Left lung (tissue), 10 donors: ENCODE results near the gene KCNC2. TPM values are rescaled to one million over a fixed set of nuclear protein-coding genes. Genes with fewer than 3 reads are reported as not detected.

Experiments
- ATAC-seq: fragments of 200-7000 bp; cut with Tn5 transposase; one replicate; pipeline ENCODE4 v1.9.1; 2020; ENCODE audit warnings: moderate library complexity
- DNase-seq, 4 donors: peaks; one replicate each; pipeline ENCODE4 v3.0.0-alpha.2; 2013 to 2020
- H3K27ac ChIP-seq, 2 donors: fragments of 200-600 bp; sonication (generic) in 1 of 2; one replicate each; pipeline versions ENCODE4 v1.5.0 to v1.8.0; 2020 to 2021
- H3K27me3 ChIP-seq, 2 donors: fragments of 200-600 bp; sonication (generic) in 1 of 2; one replicate each; pipeline versions ENCODE4 v1.5.0 to v1.8.0; 2020 to 2021
- H3K36me3 ChIP-seq, 2 donors: fragments of 200-600 bp; sonication (generic) in 1 of 2; one replicate each; pipeline versions ENCODE4 v1.5.0 to v1.8.0; 2020 to 2021
- H3K4me1 ChIP-seq, 2 donors: fragments of 200-600 bp; one replicate each; pipeline ENCODE4 v1.8.0; 2021
- H3K4me3 ChIP-seq, 2 donors: fragments of 200-600 bp; sonication (generic) in 1 of 2; one replicate each; pipeline versions ENCODE4 v1.5.0 to v1.8.0; 2020 to 2021; ENCODE audit warnings: mild to moderate bottlenecking in 1 of 2
- H3K9me3 ChIP-seq, 2 donors: fragments of 200-600 bp; sonication (generic) in 1 of 2; one replicate each; pipeline versions ENCODE4 v1.5.0 to v1.8.0; 2020 to 2021
- intact Hi-C, 2 donors: fragments of 100-400 bp; cut with DNase I; formaldehyde crosslinking; loops; one replicate each; pipeline versions ENCODE4 v1.11.2 to v1.14.2; 2022
- polyA plus RNA-seq, 6 donors: library from polyadenylated mRNA; unstranded; fragments of 120-200 nt; gene quantifications; one replicate each; pipeline ENCODE4 v1.2.1, GENCODE V29; 2013; ENCODE audit not compliant: insufficient read length in 6 of 6
- total RNA-seq, 2 donors: library from RNA; stranded (reverse); fragmentation: NEBNext Ultra II Directional; extraction: Animal tissue kit (Norgen Biotek cat#: 25700); gene quantifications; one replicate each; pipeline ENCODE4 v1.2.1, GENCODE V29; 2021
- TF ChIP-seq, protein P1 (sequence below), 2 donors: fragments of 200-600 bp; sonication (generic) in 1 of 2; IDR thresholded peaks; one replicate each; pipeline versions ENCODE4 v1.5.0 to v1.8.0; 2021; ENCODE audit warnings: antibody characterized with exemption in 2 of 2
- donor health status: DM: no; HTN: yes; CAD: no.
- donor health status: DM: no; HTN: no; CAD: no.

Gene KCNC2
- total and polyA plus RNA-seq, 8 donors = 0.10 to 0.42 (median 0.24) TPM; not detected in 5

DNA sequence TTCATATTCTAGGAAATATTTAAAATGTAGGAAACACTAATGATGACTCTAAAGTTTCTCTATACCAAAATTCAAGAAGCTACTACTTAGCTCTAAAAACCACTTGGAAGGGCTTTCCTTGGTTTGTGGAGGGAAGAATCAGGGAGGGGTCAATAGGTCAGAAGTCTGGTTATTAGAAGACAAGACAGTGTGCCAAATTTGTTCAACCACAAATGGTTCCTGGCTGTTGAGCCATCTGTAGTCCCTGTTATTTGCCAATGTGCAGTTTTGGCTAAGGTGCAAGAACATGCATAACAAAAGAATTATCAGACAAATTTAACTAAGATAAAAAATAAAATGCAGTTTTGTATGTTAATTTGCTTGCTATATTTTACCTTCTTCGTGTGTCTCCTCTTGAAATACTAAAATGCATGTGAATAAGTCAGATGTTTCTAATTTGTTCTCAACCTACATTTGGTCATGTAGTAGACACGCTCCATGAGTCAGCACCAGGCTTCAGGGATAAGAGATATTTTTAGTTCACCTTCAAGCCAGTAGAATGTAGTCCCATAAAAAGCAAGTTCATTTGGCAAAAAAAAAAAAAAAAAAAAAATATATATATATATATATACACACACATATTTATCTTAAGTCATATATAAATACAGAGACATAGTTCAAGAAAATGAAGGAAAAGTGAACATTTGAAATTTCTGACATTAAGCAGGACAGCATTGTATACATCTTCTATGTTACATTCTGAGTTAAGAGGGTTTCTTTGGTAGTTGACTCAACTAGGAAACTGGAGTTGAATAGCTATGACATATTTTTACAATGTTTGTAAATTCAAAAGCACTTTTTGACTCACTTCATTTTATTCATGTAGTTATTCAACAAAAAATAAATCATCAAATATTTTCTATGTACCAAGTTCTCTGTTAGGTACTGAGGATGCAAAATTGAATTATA, 123.3 kb downstream of the KCNC2 start:
- Histone ChIP-seq H3K4me3 (no peak overlapping the region), H3K9me3 (no peaks in the 10 kb centered on the region), H3K27ac (no peak overlapping the region), H3K4me1 (no peaks in the 10 kb centered on the region), H3K36me3 (no peaks in the 10 kb centered on the region), H3K27me3 (no peaks in the 10 kb centered on the region)
- TF ChIP-seq, protein P1, sequence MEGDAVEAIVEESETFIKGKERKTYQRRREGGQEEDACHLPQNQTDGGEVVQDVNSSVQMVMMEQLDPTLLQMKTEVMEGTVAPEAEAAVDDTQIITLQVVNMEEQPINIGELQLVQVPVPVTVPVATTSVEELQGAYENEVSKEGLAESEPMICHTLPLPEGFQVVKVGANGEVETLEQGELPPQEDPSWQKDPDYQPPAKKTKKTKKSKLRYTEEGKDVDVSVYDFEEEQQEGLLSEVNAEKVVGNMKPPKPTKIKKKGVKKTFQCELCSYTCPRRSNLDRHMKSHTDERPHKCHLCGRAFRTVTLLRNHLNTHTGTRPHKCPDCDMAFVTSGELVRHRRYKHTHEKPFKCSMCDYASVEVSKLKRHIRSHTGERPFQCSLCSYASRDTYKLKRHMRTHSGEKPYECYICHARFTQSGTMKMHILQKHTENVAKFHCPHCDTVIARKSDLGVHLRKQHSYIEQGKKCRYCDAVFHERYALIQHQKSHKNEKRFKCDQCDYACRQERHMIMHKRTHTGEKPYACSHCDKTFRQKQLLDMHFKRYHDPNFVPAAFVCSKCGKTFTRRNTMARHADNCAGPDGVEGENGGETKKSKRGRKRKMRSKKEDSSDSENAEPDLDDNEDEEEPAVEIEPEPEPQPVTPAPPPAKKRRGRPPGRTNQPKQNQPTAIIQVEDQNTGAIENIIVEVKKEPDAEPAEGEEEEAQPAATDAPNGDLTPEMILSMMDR (IDR thresholded peaks at IDR 0.05) = no peak
- DNase-seq = no peak
- ATAC-seq = no peak
- intact Hi-C loops = no loop called here

DNA sequence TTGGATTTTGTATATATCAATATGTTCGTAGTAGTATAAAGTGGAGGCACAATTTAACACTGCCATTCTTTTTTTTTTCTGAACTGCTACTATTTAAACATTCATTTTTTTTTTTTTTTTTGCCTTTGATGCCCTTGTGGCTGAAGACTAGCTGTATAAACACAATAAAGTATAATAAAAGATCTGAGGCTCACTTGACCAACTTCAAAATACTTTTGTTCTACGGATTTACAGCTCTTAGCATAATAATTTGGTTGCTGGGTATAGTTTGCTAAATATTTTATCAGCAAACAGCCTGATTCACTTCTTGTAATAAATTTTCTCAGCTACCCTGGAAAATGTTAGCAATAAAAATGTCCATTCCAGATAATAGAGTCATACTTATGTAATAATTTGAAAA, 128.3 kb downstream of the KCNC2 start:
- H3K9me3 ChIP-seq = no peaks in the 10 kb centered on the region
- H3K36me3 ChIP-seq = no peaks in the 10 kb centered on the region
- ATAC-seq = no peak
- H3K27me3 ChIP-seq = no peaks in the 10 kb centered on the region
- H3K4me3 ChIP-seq = no peak overlapping the region
- intact Hi-C loops = no loop called here
- no peak overlapping the region for H3K27ac ChIP-seq
- TF ChIP-seq, protein P1 (IDR thresholded peaks at IDR 0.05) = no peak
- no peak for DNase-seq
- no peaks in the 10 kb centered on the region for H3K4me1 ChIP-seq

DNA sequence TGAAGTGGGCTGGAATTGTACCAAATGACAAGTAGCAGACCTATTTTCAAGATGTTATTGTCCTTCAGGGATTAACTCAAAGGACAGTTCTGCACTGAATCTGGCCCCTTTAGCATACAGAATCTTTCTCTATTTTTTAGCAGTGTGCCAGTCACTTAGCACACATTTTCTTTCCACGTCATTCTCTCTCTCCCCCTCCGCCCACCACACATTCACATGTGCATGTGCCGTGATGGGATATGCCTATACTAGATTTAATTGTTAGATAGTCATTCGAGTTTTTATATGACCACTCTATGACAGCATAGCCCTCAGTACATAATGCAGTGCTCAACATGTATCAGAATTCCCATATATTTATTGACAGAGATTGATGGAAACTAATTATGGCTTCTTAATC, 129.1 kb downstream of the KCNC2 start:
- Histone ChIP-seq H3K4me3 (no peak overlapping the region), H3K27ac (no peak overlapping the region), H3K4me1 (no peaks in the 10 kb centered on the region), H3K9me3 (no peaks in the 10 kb centered on the region), H3K36me3 (no peaks in the 10 kb centered on the region), H3K27me3 (no peaks in the 10 kb centered on the region)
- TF ChIP-seq, protein P1 (IDR thresholded peaks at IDR 0.05) = no peak
- intact Hi-C loops = no loop called here
- DNase-seq (no peak), ATAC-seq (no peak)

GRCh38 chr12:75065482-75065881, 144.2 kb downstream of the KCNC2 start:
- Histone ChIP-seq H3K27ac (no peak overlapping the region), H3K4me1 (no peaks in the 10 kb centered on the region), H3K27me3 (no peaks in the 10 kb centered on the region), H3K36me3 (no peaks in the 10 kb centered on the region), H3K9me3 (no peaks in the 10 kb centered on the region), H3K4me3 (no peak overlapping the region)
- TF ChIP-seq, protein P1 (IDR thresholded peaks at IDR 0.05) = no peak
- intact Hi-C loops = no loop called here
- DNase-seq (no peak), ATAC-seq (no peak)

DNA sequence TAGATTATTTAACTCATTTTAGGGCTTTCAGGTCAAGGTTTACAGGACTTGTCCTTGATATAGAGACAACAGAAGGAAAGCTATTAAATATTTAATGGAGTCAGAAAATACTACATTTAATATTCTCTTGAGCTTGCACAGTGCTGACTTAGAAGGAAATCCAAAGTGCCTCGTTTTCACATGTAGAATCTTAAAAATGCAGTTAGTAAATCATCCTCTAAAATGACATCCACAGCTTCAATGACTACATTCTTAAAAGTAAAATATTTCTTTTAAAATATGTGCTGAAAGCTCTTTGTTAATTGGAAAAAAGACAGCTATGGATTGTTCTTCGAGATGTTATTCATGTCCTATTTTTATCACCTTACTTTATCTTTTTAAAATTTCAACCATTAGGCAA, 146.9 kb downstream of the KCNC2 start:
- no peaks in the 10 kb centered on the region for H3K36me3 ChIP-seq
- no peak for DNase-seq
- no peak for ATAC-seq
- H3K4me1 ChIP-seq = no peaks in the 10 kb centered on the region
- H3K27ac ChIP-seq = no peak overlapping the region
- intact Hi-C loops = no loop called here
- H3K9me3 ChIP-seq = no peaks in the 10 kb centered on the region
- no peak overlapping the region for H3K4me3 ChIP-seq
- no peaks in the 10 kb centered on the region for H3K27me3 ChIP-seq
- TF ChIP-seq, protein P1 (IDR thresholded peaks at IDR 0.05) = no peak
